Osteocyte (in vitro differentiated cells): ENCODE results near the gene OSBPL3. TPM values are rescaled to one million over a fixed set of nuclear protein-coding genes. Genes with fewer than 3 reads are reported as not detected.

Experiments used
- DNase-seq: peaks from one replicate; pipeline ENCODE4 v3.0.0; 2021; ENCODE audit warnings: mixed read lengths; ENCODE audit not compliant: unreplicated experiment; ENCODE audit errors: extremely low spot score
- H3K27ac Mint-ChIP-seq: one replicate; pipeline ENCODE4 v1.8.0; 2021; ENCODE audit warnings: mild to moderate bottlenecking, mixed read lengths; ENCODE audit not compliant: unreplicated experiment
- H3K27me3 Mint-ChIP-seq: one replicate; pipeline ENCODE4 v1.8.0; 2021; ENCODE audit warnings: mixed read lengths; ENCODE audit not compliant: unreplicated experiment
- H3K36me3 Mint-ChIP-seq: one replicate; pipeline ENCODE4 v1.8.0; 2021; ENCODE audit warnings: mixed read lengths; ENCODE audit not compliant: unreplicated experiment
- H3K4me1 Mint-ChIP-seq: one replicate; pipeline ENCODE4 v1.8.0; 2021; ENCODE audit warnings: mixed read lengths; ENCODE audit not compliant: unreplicated experiment
- H3K4me3 Mint-ChIP-seq: one replicate; pipeline ENCODE4 v1.8.0; 2021; ENCODE audit warnings: mild to moderate bottlenecking, moderate library complexity, mixed read lengths; ENCODE audit not compliant: unreplicated experiment
- H3K9me3 Mint-ChIP-seq: one replicate; pipeline ENCODE4 v1.8.0; 2021; ENCODE audit warnings: mixed read lengths; ENCODE audit not compliant: unreplicated experiment
- total RNA-seq: library from RNA; stranded (reverse); gene quantifications from 2 replicates; pipeline ENCODE4 v1.2.1, GENCODE V29; 2021
- TF ChIP-seq, protein P1 (sequence below): fragments of 200-600 bp; sonication (generic); IDR thresholded peaks from 2 replicates; pipeline ENCODE4 v1.5.0; 2021; ENCODE audit warnings: antibody characterized with exemption, mild to moderate bottlenecking, moderate library complexity

The OSBPL3 gene
- total RNA-seq, 1 donor from 2014 or later: 8.0 TPM

GRCh38 chr7:24825931-24826661 is 153.9 kb downstream of the OSBPL3 start:
- H3K4me1 Mint-ChIP-seq: peaks cover 34% of the 10 kb centered on the region
- TF ChIP-seq, protein P1, sequence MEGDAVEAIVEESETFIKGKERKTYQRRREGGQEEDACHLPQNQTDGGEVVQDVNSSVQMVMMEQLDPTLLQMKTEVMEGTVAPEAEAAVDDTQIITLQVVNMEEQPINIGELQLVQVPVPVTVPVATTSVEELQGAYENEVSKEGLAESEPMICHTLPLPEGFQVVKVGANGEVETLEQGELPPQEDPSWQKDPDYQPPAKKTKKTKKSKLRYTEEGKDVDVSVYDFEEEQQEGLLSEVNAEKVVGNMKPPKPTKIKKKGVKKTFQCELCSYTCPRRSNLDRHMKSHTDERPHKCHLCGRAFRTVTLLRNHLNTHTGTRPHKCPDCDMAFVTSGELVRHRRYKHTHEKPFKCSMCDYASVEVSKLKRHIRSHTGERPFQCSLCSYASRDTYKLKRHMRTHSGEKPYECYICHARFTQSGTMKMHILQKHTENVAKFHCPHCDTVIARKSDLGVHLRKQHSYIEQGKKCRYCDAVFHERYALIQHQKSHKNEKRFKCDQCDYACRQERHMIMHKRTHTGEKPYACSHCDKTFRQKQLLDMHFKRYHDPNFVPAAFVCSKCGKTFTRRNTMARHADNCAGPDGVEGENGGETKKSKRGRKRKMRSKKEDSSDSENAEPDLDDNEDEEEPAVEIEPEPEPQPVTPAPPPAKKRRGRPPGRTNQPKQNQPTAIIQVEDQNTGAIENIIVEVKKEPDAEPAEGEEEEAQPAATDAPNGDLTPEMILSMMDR: no peak
- no peaks in the 10 kb centered on the region for H3K9me3 Mint-ChIP-seq
- H3K27ac Mint-ChIP-seq: no peak overlapping the region
- H3K36me3 Mint-ChIP-seq: no peaks in the 10 kb centered on the region
- H3K27me3 Mint-ChIP-seq: no peaks in the 10 kb centered on the region
- no peak overlapping the region for H3K4me3 Mint-ChIP-seq
- DNase-seq: no peak

- H3K4me1 Mint-ChIP-seq: peaks cover 37% of the 10 kb centered on the region
Observed at GRCh38 chr7:24825381-24825794, 154.6 kb downstream of the OSBPL3 start.

DNA sequence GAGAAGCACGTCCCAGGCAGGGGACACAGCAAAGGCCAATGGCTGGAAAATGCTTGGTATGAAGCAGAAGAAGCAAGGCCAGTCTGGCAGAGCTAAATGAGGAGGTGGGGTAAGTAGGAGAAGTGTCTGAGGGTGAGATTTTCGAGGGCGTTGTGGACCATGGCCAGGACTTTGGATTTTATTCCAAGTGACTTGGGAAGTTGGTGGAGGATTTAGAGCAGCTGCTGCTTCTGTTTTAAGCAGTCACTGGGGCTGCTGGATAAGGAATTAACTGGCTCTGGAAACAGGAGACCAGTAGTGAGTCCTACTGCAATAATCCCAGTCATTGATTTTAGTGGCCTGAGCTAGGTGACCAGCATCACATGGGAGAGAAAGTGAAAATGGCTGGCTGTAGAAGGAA is 155.1 kb downstream of the OSBPL3 start:
- Mint-ChIP-seq H3K36me3 (no peaks in the 10 kb centered on the region), H3K27me3 (no peaks in the 10 kb centered on the region), H3K4me3 (no peak overlapping the region), H3K27ac (no peak overlapping the region), H3K4me1 (peaks cover 41% of the 10 kb centered on the region), H3K9me3 (no peaks in the 10 kb centered on the region)
- no peak for DNase-seq
- TF ChIP-seq, protein P1: no peak

More at GRCh38 chr7:24825381-24825794, 154.6 kb downstream of the OSBPL3 start:
- H3K9me3 Mint-ChIP-seq: no peaks in the 10 kb centered on the region
- DNase-seq: no peak
- TF ChIP-seq, protein P1: no peak
- no peaks in the 10 kb centered on the region for H3K27me3 Mint-ChIP-seq
- no peak overlapping the region for H3K27ac Mint-ChIP-seq
- H3K36me3 Mint-ChIP-seq: no peaks in the 10 kb centered on the region
- no peak overlapping the region for H3K4me3 Mint-ChIP-seq

DNA sequence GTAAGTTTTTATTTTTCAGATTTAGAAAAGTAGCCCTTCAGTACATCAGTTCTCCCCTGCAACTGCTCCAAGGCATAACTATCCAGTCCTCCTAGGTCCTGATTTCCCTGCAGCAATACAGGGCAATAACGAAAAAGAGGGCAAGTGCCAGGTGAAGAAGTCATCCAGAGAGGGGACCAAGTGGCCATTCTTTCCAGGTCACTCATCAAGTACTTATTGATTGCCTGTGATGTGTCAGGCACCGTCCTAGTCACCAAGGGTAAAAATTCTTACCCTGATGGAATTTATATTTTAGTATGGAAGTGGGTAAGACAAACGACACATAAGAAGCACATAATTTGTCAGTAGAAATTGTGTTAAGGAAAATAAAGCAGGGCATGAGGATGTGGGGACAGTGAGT is 155.6 kb downstream of the OSBPL3 start:
- no peak for DNase-seq
- TF ChIP-seq, protein P1: no peak
- H3K36me3 Mint-ChIP-seq: no peaks in the 10 kb centered on the region
- H3K4me3 Mint-ChIP-seq: no peak overlapping the region
- no peak overlapping the region for H3K27ac Mint-ChIP-seq
- H3K9me3 Mint-ChIP-seq: no peaks in the 10 kb centered on the region
- no peaks in the 10 kb centered on the region for H3K27me3 Mint-ChIP-seq
- H3K4me1 Mint-ChIP-seq: peaks cover 42% of the 10 kb centered on the region

DNA sequence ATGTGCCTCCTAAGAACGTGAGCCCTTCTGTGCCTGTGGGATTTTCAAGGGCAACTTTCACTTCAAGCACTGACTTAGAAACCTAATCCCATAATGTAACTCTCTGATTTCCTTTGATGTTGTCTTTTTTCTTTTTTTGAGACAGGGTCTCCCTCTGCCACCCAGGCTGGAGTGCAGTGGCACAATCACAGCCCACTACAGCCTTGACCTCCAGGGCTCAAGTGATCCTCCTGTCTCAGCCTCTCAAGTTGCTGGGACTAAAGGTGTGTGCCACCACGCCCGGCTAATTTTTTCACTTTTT is 158.3 kb downstream of the OSBPL3 start:
- no peaks in the 10 kb centered on the region for H3K27me3 Mint-ChIP-seq
- peaks cover 2% of the 10 kb centered on the region for H3K36me3 Mint-ChIP-seq
- peak overlapping the region; percentile 83 for H3K27ac Mint-ChIP-seq
- no peaks in the 10 kb centered on the region for H3K9me3 Mint-ChIP-seq
- no peak for DNase-seq
- peaks cover 32% of the 10 kb centered on the region for H3K4me1 Mint-ChIP-seq
- TF ChIP-seq, protein P1: no peak
- no peak overlapping the region for H3K4me3 Mint-ChIP-seq
